CD4-positive, alpha-beta T cell treated with Interleukin-15 for 1 hour (primary cell): Measurements from ENCODE around the gene FAM240A.

Experiments used
- DNase-seq: peaks from one replicate; pipeline ENCODE4 v3.0.0-alpha.2; 2020

The FAM240A gene

DNA sequence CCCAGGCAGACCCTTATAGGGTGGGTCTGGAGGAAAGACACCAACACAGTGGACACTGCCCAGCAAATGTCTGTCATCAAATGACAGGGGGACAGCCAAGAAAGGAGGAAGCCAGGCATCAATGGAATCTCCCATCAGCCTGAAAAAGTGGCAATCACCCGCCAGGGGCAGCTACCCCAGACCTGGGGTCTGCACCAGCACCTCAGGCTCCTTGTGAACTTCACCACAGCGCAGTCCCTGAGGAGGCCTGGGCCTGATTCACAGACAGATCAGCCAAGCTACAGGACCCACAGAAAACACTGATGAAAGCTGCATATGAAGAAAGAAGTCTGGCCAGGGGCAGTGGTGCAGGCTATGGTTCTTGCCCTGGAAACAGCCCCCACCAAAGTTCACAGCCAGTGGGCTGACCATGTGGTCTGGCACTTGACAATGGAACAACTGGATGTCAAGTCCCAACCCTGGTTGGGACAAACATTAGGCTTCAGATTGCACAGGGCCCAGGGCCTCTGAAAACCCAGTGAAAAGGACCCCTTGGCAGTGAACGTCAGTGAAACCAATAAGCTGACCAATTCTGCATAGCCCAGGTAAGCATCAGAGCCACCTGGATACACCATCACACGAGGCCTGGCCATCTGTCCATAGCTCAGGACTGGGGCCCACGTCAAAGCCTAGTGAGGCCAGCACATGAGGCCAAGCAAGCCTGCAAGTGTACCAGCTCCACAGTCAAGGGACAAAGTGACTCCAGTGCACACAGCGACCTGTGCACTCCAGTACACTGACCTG, 52.1 kb downstream of the FAM240A start:
- DNase-seq: no peak

GRCh38 chr3:46664971-46665762, 52.8 kb downstream of the FAM240A start:
- DNase-seq: no peak

- DNase-seq: no peak
Observed at GRCh38 chr3:46665763-46666452, 53.6 kb downstream of the FAM240A start.

GRCh38 chr3:46666453-46666845, 54.1 kb downstream of the FAM240A start:
- DNase-seq: peak; percentile 16

- peak; percentile 10 for DNase-seq
Observed at GRCh38 chr3:46667061-46667621, 54.8 kb downstream of the FAM240A start.

- no peak for DNase-seq
Observed at GRCh38 chr3:46667657-46668056, 55.3 kb downstream of the FAM240A start.

GRCh38 chr3:46668116-46668515, 55.8 kb downstream of the FAM240A start:
- DNase-seq: peak; percentile 14

DNA sequence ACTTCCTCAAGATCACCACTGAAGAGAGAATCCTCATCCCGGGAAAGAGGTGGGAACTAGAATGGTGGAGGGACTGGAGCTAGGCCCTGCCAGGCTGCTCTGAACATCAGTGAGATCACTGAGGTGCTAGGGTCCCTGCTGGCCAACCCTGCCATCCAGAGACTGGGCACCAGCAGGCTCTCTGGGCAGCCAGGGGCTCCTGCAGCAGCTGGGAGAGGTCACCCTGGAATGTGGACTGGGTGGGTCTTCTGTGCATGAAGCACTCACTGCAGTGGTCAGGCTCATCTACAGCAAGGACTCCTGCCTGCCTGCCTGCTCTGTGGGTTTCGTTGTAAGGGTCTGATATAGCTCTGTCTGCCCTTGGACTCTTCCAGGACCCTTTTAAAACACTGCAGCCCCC, 56.3 kb downstream of the FAM240A start:
- DNase-seq: peak; percentile 9

DNA sequence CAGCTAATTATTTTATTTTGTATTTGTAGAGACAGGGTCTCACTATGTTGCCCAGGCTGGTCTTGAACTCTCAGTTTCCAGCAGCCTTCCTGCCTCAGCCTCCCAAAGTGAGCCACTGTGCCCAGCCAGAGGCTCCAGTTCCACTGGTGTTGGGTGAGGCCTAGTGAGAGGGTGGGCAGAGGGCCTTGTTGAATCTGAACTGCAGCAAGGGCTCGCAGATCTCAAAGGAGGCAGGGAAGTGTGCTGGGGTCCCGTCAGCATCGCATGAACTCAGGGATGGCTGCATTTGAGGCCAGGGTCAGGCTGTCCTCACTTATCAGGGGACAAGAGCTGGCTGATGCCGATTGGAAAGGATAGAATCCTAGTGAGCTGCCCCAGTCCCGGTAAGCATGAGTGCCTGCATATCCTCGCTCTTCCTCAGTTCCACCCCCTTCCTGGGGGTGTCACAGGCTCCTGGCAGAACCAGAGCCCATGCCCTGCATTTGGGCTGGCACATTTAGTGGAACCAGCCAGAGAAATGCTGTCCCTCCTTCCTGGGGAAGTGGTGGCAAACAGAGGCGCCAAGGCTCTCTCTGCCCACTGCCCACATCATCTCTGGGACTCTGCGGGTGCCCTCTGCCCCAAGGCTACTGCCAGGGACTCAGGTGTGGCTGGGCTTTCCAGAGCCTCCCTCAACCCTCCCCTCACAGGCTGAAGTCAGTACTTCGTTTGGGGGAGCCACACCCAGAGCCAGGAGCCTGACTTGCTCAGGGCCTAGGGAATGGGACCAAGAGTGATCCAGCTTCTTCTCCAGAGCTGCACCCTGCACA, 57.1 kb downstream of the FAM240A start:
- no peak for DNase-seq

DNA sequence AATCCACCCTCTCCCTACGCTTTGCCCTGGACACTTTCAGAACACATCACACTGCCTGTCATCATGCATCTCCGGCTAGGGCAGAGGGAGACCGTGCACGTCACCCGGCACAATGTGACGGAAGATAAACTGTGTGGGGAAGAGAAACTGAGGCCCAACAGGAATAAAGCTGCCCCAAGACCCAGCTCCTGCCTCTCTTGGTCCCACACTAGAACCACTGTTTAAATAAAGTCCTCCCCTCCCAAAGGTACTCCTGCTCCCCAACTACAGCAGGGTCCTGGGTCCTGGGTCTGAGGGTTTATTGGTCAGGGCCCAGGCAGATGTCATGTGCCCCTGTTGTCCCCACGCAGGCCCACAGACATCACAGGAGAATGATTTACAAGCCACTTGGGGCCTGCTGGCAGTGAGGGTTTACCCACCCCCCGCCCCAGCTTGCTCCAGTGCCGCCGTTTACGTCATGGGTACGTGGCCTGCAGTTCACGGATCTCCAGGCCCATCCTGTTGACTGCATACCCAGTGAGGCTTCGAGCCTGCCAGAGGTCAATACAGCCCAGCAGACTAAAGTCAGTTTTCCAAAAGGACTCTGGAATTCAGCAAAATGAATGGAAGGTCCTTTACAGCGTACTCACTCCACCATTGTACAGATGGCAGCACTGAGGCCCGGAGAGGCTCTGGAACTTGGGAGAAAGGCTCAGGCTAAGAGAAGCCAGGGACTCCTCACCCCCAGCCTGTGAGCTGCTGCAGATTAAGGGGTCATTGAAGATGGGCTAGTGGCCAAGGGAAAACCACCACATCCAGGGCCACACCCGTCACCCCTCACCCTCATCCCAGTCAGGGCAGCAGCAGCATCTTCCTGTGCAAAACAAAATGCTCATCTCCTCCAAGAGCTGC, 57.9 kb downstream of the FAM240A start:
- DNase-seq: peak; percentile 13

- peak; percentile 10 for DNase-seq
Observed at GRCh38 chr3:46670891-46671427, 58.6 kb downstream of the FAM240A start.

GRCh38 chr3:46671541-46672348, 59.4 kb downstream of the FAM240A start:
- DNase-seq: peak; percentile 14

DNA sequence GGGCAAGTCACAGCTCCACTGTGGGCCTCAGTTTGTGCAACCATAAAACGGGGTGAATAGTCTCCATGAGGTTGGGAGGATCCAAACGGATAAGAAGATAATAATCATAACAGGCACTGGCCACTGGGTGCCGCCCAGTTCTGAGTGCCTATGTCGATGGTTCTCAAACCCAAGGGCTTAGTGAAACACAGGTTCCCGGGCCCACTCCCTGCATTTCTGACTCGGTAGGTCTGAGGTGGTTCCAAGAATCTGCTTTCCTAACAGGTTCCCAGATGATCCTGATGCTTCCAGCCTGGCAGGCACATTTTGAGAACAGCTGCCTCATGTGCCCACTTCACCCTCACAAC, 60.0 kb downstream of the FAM240A start:
- DNase-seq: peak; percentile 13

DNA sequence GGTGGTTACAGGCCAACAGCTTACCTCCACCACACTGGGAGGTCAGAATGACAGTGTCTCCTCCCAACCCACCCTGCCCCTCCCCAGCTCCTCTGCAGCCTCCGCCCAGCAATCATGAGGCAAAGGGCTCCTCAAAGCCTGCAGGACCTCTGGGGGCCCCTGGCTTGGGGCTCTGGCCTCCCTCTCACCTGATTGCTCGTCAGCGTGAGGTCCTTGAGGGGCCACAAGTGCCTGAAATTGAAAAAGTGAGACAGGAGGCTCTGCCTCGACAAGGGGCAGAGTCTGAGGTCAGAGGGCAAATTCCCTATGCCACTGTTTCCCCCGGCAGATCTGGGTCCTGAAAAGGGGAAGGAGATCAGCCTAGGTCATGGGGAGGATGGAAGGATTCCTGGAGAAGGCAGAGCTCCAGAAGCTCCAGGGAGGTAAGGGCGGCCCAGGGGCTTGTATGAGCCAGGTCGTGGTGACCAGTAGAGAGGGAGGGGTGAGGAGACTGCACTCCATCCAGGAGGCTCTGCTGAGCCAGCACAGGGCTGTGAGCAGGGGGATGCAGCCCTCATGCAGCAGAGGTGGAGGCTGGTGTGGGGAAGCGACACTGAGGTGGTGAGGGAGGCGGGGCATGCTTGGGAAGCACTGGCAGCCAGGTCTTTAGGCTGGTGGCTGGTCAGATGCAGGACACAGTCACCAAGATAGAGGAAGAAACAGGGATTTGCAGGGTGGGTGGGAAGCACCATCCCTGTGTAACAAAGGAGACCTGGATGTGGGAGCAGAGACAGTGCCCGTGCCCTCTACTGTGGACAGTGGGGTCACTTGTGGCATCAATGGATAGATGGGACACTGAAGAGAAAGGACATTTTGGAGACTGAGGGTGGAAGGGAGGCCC, 61.1 kb downstream of the FAM240A start:
- DNase-seq: no peak

DNA sequence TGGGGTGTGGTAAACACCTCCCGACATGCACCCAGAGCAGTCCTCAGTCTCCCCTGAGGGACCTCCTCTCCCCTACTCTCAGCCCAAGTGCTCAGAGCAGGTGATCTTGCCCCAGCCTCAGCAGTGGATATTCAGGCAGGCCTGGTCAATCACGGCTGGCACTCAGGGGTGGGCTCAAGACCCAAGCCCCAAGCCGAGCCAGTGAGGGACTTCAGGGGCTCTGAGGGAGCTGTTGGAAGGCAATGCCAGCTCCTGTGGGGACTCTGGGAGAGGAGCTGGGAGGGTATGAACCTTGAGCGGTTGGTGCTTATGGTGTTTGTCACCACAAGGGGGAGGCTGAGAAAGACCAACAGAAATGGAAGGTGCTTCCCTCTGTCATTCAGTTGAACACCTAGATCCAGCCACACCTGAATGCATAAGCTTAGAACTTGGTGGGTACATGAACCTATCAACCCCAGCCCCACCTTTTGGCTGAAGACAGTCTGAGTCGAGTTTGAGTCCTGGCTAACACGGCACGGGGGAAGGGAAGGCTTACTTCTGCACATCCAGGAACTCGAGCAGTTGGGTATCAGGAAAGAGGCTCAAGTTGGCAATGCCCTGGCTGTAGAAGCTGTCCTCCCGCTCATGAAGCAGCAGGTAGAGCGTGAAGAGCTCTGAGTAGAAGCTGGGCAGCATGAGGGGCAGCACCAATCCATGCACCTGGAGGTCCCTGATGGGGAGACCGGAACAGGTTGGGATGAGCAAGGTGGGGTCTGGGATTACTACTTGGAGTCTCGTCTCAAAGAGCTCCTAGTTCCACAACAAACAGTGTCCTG, 61.9 kb downstream of the FAM240A start:
- DNase-seq: no peak

- DNase-seq: no peak
Observed at GRCh38 chr3:46675426-46675825, 63.1 kb downstream of the FAM240A start.
